ENCODE measurements around the gene SLC6A19.

The SLC6A19 gene

DNA sequence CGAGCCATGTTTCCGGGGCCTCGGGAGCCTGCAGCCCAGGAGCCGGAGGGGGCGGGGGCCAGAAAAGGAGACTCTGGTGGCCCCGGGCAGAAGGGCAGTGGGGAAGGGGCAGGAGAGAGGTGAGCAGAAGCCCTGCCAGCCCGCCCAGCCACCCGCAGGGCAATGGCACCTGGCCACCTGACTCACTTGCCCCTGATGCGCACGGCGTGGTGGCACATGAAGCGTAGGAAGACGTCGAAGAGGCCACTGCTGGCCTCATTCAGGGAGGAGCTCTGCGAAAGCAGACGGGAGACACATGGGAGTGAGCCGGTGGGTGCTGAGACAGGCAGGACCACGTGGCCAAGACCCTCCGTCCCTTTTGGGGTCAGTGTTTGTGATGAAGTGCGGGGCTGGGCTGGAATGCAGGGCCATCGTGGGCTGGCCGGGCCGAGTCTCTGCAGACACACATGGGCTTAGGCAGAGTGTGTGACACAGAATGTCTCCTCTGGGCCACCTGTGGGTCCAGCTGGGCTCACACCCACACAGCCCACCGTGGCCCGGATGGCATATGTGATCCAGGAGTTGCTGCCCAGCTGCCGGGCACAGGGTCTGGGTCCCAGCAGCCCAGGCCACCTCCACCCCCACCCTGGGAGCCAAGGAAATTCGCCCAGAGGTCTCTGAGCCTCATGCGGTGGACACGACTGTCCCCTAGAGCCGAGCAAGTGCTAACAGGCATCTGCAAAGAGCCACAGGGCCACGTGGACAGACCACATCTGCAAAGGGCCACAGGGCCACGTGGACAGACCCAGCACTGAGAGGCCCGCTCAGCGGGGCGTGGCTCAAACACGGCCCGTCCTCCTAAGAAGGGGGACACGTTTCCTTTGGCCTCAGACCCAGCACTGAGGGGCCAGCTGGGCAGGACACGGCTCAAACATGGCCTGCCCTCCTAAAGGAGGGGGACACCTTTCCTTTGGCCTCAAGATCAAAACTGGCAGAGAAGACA is 69.8 kb downstream of the SLC6A19 start:
- no peak for DNase-seq

GRCh38 chr5:1272201-1272600 is 70.8 kb downstream of the SLC6A19 start:
- DNase-seq: no peak

- no peak for DNase-seq
Observed at GRCh38 chr5:1273745-1274144, 72.3 kb downstream of the SLC6A19 start.

DNA sequence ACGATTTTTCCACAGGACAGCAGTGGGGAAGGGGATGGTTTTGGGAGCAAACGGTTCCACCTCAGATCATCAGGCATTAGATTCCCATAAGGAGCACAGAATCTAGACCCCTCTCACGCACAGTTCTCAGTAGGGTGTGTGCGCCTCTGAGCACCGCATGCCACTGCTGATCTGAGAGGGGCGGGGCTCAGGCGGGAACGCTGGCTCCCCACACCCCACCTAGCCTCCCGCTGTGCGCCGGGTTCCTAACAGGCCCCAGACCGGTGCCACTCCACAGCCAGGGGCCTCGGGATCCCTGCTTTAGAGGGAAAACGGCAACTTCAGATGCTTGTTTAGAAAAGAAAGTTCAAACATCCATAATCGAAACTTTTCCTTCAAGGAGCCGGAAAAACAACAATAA is 73.1 kb downstream of the SLC6A19 start:
- no peak for DNase-seq
